Thyroid gland (tissue), 4 donors: Measurements from ENCODE around the gene CPXM1.

ENCODE experiments used
- POLR2A ChIP-seq, 2 donors: fragments of 450-650 bp; IDR thresholded peaks; one replicate each; pipeline ENCODE4 v1.6.1; 2017; ENCODE audit warnings: antibody characterized with exemption in 2 of 2, mild to moderate bottlenecking in 2 of 2, moderate library complexity in 1 of 2
- TF ChIP-seq, protein P1 (sequence below), 6 experiments: fragments of 200-600 bp in 3 of 6; fragments of 450-650 bp in 3 of 6; sonication (generic) in 3 of 6; IDR thresholded peaks; one replicate each; pipeline ENCODE4 v1.5.1; 2016 to 2019; ENCODE audit warnings: antibody characterized with exemption in 6 of 6, mild to moderate bottlenecking in 2 of 6, inconsistent platforms in 1 of 6, moderate library complexity in 1 of 6

DNA sequence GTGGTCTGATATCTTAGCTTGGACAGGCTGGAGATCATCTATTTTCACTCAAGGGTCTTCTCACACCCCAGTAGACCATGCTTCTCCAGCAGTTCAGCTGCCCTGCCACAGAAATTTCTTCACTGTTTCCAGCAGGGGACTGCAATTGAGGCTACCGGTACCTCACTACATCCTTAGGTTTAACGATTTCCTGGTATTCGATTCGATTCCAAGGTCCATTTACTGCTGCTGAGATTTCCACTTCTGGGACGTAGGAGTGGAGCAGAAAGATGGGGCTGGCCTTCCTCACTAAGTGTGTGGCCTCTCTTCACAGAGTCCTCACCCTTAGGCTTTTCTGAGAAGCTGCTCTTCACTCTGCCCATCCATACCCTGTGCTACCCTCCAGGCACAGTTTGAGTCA, 46.3 kb upstream of the CPXM1 start:
- no peak for TF ChIP-seq POLR2A (IDR thresholded peaks at IDR 0.05)
- TF ChIP-seq, protein P1, sequence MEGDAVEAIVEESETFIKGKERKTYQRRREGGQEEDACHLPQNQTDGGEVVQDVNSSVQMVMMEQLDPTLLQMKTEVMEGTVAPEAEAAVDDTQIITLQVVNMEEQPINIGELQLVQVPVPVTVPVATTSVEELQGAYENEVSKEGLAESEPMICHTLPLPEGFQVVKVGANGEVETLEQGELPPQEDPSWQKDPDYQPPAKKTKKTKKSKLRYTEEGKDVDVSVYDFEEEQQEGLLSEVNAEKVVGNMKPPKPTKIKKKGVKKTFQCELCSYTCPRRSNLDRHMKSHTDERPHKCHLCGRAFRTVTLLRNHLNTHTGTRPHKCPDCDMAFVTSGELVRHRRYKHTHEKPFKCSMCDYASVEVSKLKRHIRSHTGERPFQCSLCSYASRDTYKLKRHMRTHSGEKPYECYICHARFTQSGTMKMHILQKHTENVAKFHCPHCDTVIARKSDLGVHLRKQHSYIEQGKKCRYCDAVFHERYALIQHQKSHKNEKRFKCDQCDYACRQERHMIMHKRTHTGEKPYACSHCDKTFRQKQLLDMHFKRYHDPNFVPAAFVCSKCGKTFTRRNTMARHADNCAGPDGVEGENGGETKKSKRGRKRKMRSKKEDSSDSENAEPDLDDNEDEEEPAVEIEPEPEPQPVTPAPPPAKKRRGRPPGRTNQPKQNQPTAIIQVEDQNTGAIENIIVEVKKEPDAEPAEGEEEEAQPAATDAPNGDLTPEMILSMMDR (IDR thresholded peaks at IDR 0.05): no peak
